IPS-20b (cell line): ENCODE results near the gene ARPC1A.
"Not testable (repeated sequence)": the region's sequence is repeated elsewhere in the genome, so short reads cannot be mapped to it uniquely, and the experiment has no call there.

Experiments used
- H3K27ac ChIP-seq: one replicate; pipeline ENCODE4 v1.5.1; 2013; ENCODE audit warnings: low read length
- H3K27me3 ChIP-seq: 2 replicates; pipeline ENCODE4 v1.6.1; 2013; ENCODE audit warnings: mild to moderate bottlenecking, low read length, inconsistent platforms; ENCODE audit not compliant: insufficient read depth
- H3K36me3 ChIP-seq: 2 replicates; pipeline ENCODE4 v1.6.1; 2013; ENCODE audit warnings: low read depth, mild to moderate bottlenecking, inconsistent platforms, low read length, moderate library complexity; ENCODE audit not compliant: insufficient read depth
- H3K4me1 ChIP-seq: 2 replicates; pipeline ENCODE4 v1.6.1; 2013; ENCODE audit warnings: mild to moderate bottlenecking, control low read depth, inconsistent platforms, low read length, moderate library complexity; ENCODE audit not compliant: insufficient read depth
- H3K4me3 ChIP-seq: 2 replicates; pipeline ENCODE4 v1.5.1; 2013; ENCODE audit warnings: mild to moderate bottlenecking, low read length, inconsistent platforms
- H3K9ac ChIP-seq: 2 replicates; pipeline ENCODE4 v1.6.1; 2013; ENCODE audit warnings: low read depth, mild to moderate bottlenecking, inconsistent platforms, low read length, moderate library complexity
- H3K9me3 ChIP-seq: 2 replicates; pipeline ENCODE4 v1.6.1; 2013; ENCODE audit warnings: mild to moderate bottlenecking, low read depth, low read length, inconsistent platforms; ENCODE audit not compliant: insufficient read depth

ARPC1A gene

GRCh38 chr7:99372275-99373090, 46.8 kb downstream of the ARPC1A start:
- Histone ChIP-seq H3K36me3 (no peaks in the 10 kb centered on the region), H3K27ac (no peak overlapping the region), H3K9me3 (no peaks in the 10 kb centered on the region), H3K9ac (no peak overlapping the region), H3K4me1 (no peaks in the 10 kb centered on the region), H3K27me3 (peaks cover 3% of the 10 kb centered on the region; the same call in 1 of the 2 replicates), H3K4me3 (no peak overlapping the region)

DNA sequence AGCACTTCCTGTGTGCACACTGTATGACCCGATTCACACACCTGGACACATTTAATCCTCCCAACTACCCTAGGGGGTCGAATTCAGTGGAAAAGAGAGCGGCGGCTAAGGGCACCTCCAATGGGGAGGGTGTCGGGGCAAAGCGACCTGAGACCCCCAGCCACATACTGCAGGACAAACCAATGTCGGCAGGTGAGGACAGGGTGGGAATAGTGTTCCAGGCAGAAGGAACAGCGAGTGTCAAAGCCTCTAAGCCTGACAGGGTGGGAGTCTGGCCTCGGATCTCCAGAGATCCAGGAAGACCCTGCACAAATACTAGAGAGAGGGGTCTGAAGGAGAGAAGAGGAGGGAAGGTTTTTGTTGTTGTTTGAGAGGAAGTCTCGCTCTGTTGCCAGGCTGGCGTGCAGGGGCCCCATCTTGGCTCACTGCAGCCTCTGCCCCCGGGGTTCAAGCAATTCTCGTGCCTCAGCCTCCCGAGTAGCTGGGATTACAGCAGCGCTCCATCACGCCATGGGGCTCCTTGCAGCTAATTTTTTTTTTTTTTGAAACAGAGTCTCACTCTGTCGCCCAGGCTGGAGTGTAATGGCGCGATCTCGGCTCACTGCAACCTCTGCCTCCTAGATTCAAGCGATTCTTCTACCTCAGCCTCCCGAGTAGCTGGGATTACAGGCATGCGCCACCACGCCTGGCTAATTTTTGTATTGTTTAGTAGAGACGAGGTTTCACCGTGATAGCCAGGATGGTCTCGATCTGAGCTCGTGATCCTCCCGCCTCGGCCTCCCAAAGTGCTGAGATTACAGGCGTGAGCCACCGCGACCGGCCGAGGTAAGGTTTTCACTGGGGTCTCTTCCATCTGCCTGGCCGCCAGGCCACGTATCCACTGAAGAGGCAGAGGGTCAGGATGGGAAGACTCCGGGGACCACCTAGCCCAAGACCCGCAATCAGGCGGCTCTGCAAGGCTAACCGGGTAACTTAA, 47.7 kb downstream of the ARPC1A start:
- Histone ChIP-seq H3K9ac (peak overlapping the region; percentile 75; the same call in 1 of the 2 replicates), H3K4me1 (no peaks in the 10 kb centered on the region), H3K9me3 (no peaks in the 10 kb centered on the region), H3K27me3 (peaks cover 3% of the 10 kb centered on the region; the same call in 1 of the 2 replicates), H3K36me3 (peaks cover 8% of the 10 kb centered on the region), H3K4me3 (peak overlapping the region; percentile 83; the same call in 1 of the 2 replicates), H3K27ac (no peak overlapping the region)

DNA sequence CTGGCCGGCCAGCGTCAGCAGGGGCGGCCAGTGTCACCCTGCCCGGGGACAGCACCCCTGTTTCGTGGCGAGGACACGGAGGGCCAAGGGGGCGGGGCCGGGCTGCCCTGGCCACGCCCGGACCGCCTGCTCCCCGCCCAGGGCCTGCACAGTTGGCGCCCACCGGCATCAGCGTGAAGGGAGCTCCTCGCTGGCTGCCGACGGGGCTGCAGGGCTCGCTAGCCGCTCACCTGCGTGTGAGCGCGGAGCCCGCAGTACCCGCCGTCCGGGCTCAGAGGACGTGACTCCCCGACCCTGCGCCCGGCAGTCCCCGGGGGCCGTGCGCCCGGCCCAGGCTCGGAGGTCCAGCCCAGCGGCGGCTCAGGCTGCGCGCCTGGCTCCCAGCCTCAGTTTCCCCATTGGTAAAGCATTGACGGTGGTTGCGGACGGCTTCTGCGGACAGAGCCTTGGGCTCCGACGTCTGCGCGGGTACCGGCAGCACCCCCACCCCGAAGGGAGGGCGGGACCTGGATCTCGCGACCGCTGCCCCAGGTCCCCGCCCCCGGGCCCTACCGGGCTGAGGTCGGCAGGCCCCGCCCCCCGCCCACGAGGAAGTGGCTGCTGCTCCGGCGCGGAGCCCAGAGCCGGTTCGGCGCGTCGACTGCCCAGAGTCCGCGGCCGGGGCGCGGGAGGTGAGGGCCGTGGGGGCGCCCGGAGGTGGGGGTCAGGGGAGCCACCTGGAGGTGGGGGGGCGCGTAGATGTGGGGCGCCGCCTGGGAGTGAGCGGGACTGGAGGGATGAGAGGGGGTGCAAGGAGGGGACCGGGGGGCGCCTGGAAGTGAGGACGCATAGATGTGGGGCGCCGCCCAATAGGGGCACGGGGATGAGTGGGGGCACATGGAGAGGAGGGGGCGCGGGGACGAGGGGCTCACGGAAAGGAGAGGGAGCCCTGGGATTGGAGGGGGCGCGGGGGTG, 48.7 kb downstream of the ARPC1A start, which contains the start of gene ARPC1B:
Gene ARPC1B, plus strand, starts transcription at position 620 of the 954 bp plus-strand sequence. CDS start 10,985 bp downstream, outside the sequence.
- no peaks in the 10 kb centered on the region for H3K9me3 ChIP-seq

GRCh38 chr7:99375070-99375807, 49.5 kb downstream of the ARPC1A start:
- peaks cover 3% of the 10 kb centered on the region; the same call in 1 of the 2 replicates for H3K27me3 ChIP-seq
- H3K36me3 ChIP-seq: peaks cover 14% of the 10 kb centered on the region
- peaks cover 4% of the 10 kb centered on the region; the same call in 1 of the 2 replicates for H3K4me1 ChIP-seq
- no peak overlapping the region for H3K27ac ChIP-seq
- H3K9me3 ChIP-seq: no peaks in the 10 kb centered on the region
- H3K4me3 ChIP-seq: peak overlapping the region; percentile 83; the same call in 1 of the 2 replicates
- peak overlapping the region; percentile 27; the same call in 1 of the 2 replicates for H3K9ac ChIP-seq

More for the DNA sequence above, 48.7 kb downstream of the ARPC1A start, which contains the start of gene ARPC1B:
- Histone ChIP-seq H3K27ac (no peak within 1 kb of the TSS), H3K4me3 (peak within 1 kb of the TSS; percentile 83), H3K27me3 (peaks cover 3% of the 10 kb centered on the region; the same call in 1 of the 2 replicates), H3K4me1 (no peaks in the 10 kb centered on the region), H3K9ac (peak within 1 kb of the TSS; percentile 75; the same call in 1 of the 2 replicates), H3K36me3 (peaks cover 13% of the 10 kb centered on the region)

DNA sequence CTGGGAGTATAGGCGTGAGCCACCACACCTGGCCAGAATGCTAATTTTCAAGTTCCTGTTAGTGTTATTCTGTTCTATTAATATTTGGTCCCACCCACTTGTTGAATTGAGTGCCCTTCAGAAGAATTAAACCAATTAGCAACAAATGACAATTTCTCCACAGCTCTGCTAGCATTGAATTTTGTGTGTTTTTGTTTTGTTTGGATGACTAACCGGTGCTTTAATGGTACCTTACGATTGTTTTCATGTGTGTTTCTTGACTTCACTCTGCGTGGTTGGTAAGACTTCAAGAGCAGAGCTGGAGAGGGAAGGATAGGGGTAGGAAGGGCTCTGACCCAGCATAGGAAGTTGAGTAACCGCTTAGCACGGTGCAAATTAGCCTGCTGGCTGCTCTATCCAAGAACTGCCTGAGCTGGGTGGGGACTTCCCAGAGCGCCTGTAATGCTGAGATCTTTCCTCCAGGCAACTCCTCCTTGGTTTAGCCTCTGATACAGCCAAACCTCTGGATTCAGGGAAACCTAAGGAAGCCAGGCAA, 53.4 kb downstream of the ARPC1A start:
- Histone ChIP-seq H3K27me3 (no peaks in the 10 kb centered on the region), H3K36me3 (peaks cover 14% of the 10 kb centered on the region), H3K4me3 (no peak overlapping the region), H3K4me1 (peaks cover 5% of the 10 kb centered on the region; the same call in 1 of the 2 replicates), H3K27ac (no peak overlapping the region), H3K9ac (peak overlapping the region; percentile 21; the same call in 1 of the 2 replicates), H3K9me3 (no peaks in the 10 kb centered on the region)

DNA sequence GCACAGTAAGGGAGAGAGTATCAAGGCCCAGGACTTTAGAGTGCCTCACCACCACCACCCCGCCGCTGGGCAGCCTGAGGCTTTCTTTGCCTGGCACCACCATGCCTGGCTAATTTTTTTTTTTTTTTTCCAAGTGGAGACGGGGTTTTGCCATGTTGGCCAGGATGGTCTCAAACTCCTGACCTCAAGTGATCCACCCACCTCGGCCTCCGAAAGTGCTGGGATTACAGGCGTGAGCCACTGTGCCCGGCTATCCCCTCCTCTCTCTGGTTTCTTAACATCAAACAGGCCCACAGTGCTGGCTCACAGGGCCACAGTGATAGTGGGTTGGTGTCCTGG, 54.0 kb downstream of the ARPC1A start:
- H3K4me3 ChIP-seq, H3K9me3 ChIP-seq, H3K27ac ChIP-seq, H3K4me1 ChIP-seq, H3K27me3 ChIP-seq: not testable (repeated sequence)
- Histone ChIP-seq H3K9ac (peak overlapping the region; percentile 21; the same call in 1 of the 2 replicates), H3K36me3 (peaks cover 14% of the 10 kb centered on the region)

DNA sequence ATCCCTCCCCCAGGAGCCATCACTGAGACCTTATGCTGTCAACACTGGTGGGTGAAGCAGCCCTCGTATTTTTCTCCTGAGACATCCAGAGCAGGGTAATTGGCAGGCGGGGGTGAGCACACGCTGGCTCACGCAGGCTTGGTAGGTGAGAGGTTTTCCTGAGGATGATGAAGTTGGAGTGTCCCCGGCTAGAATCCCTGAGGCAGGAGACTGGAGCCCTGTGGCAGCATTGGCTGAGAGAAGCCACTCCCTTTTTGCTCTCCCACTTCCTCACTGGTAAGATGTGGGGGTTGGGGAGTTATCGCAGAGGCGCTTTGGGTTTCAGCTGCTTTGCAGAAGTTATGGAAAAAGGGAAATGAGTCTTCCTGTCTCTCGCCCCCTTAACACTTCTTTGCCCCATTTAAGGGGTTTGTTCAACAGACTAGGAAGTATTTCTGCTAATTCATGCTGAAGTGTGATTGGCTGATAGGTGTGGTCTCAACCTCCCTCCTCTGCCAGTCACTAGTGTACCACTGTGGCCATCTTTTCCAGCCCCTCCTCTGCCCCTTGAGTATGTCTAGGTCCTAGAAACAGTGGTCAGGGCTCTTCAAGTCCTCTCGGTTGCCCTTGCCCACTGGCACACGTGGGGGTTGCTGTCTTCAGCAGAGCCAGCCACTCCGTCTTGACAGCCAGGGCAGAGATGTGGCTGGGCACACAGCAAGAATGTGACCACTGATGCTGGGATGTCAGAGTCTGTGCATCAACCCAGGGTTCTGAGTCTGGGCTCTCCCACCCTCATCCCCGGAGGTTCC, 54.5 kb downstream of the ARPC1A start:
- no peak overlapping the region for H3K9ac ChIP-seq

GRCh38 chr7:99380823-99381663, 55.3 kb downstream of the ARPC1A start:
- Histone ChIP-seq H3K4me1 (peaks cover 5% of the 10 kb centered on the region; the same call in 1 of the 2 replicates), H3K9me3 (no peaks in the 10 kb centered on the region), H3K36me3 (peaks cover 14% of the 10 kb centered on the region), H3K9ac (no peak overlapping the region), H3K27ac (no peak overlapping the region), H3K4me3 (no peak overlapping the region), H3K27me3 (no peaks in the 10 kb centered on the region)

More for the DNA sequence above, 54.5 kb downstream of the ARPC1A start:
- Histone ChIP-seq H3K9me3 (no peaks in the 10 kb centered on the region), H3K27ac (no peak overlapping the region), H3K4me1 (peaks cover 5% of the 10 kb centered on the region; the same call in 1 of the 2 replicates), H3K4me3 (no peak overlapping the region), H3K27me3 (no peaks in the 10 kb centered on the region), H3K36me3 (peaks cover 14% of the 10 kb centered on the region)

DNA sequence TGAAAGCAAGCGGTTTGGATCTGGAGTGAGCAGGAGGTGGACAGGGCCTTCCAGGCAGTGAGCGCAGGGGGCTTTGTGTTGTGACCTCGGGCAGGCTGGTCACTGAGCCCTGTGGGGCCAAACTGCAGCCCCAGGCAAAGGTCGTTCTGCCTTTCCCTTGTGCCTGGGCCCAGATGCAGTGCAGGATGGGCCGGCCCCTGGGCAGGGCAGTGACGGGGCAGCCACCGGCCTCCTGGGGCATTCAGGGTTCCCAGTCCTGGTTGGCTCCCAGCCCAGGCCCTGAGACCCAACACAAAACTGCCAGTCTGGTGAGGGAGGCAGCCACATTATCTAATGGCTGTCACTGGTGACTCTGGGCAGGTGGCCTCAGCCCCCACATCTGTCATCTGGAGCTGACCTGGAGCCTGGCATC, 56.0 kb downstream of the ARPC1A start:
- no peaks in the 10 kb centered on the region for H3K9me3 ChIP-seq
- peaks cover 5% of the 10 kb centered on the region; the same call in 1 of the 2 replicates for H3K4me1 ChIP-seq
- H3K27ac ChIP-seq: no peak overlapping the region
- H3K27me3 ChIP-seq: no peaks in the 10 kb centered on the region
- no peak overlapping the region for H3K9ac ChIP-seq
- no peak overlapping the region for H3K4me3 ChIP-seq
- peaks cover 19% of the 10 kb centered on the region for H3K36me3 ChIP-seq
